SK-N-MC (cell line): ENCODE results near the gene C4orf50.

Experiments used
- EZH2 ChIP-seq: fragments of 200-600 bp; sonication (generic); IDR thresholded peaks from one replicate; pipeline ENCODE4 v1.6.1; 2017; ENCODE audit warnings: antibody characterized with exemption
- POLR2AphosphoS5 ChIP-seq: IDR thresholded peaks from 2 replicates; pipeline ENCODE4 v1.6.1; 2012; ENCODE audit warnings: mild to moderate bottlenecking, low read depth, low read length, borderline replicate concordance

GRCh38 chr4:6024313-6024960 lies 6.2 kb upstream of the C4orf50 start:
- no peak for TF ChIP-seq POLR2AphosphoS5
- TF ChIP-seq EZH2 = no peak
